K562 (cell line): ENCODE data around the gene KCTD7. TPM values are rescaled to one million over a fixed set of nuclear protein-coding genes. Genes with fewer than 3 reads are reported as not detected.

Experiments used
- BHLHE40 ChIP-seq: IDR thresholded peaks from 2 replicates; pipeline ENCODE4 v1.6.1; 2011; ENCODE audit warnings: low read length, improper control_type of control experiment
- BRD9 ChIP-seq: fragments of 450-650 bp; IDR thresholded peaks from 2 replicates; pipeline ENCODE4 v1.6.1; 2018; ENCODE audit warnings: low read depth; ENCODE audit not compliant: partially characterized antibody
- C11orf30 ChIP-seq: fragments of 450-650 bp; IDR thresholded peaks from 2 replicates; pipeline ENCODE4 v1.6.1; 2016; ENCODE audit warnings: low read depth, mild to moderate bottlenecking
- EWSR1 ChIP-seq: fragments of 450-650 bp; IDR thresholded peaks from 2 replicates; pipeline ENCODE4 v1.6.1; 2018; ENCODE audit warnings: borderline replicate concordance, mild to moderate bottlenecking, low read depth, moderate library complexity; ENCODE audit not compliant: partially characterized antibody
- FOXK2 ChIP-seq, 2 experiments: fragments of 450-650 bp; IDR thresholded peaks in 1 of 2; conservative IDR thresholded peaks in 1 of 2; 2 replicates each; pipeline ENCODE4 v1.6.1; 2016; ENCODE audit warnings: low read depth in 2 of 2, mild to moderate bottlenecking in 1 of 2
- GATAD2A ChIP-seq: fragments of 450-650 bp; IDR thresholded peaks from 2 replicates; pipeline ENCODE4 v1.6.1; 2017
- HES1 ChIP-seq: fragments of 450-650 bp; IDR thresholded peaks from 2 replicates; pipeline ENCODE4 v1.6.1; 2016; ENCODE audit warnings: low read depth, mild to moderate bottlenecking, moderate library complexity
- ILF3 ChIP-seq: fragments of 450-650 bp; IDR thresholded peaks from 2 replicates; pipeline ENCODE4 v1.6.1; 2018; ENCODE audit warnings: antibody characterized with exemption, mild to moderate bottlenecking, moderate library complexity, borderline replicate concordance
- JUNB ChIP-seq: fragments of 450-650 bp; formaldehyde crosslinking; conservative IDR thresholded peaks from 2 replicates; pipeline ENCODE4 v1.4.0; 2020; ENCODE audit warnings: mild to moderate bottlenecking
- JUND ChIP-seq, 2 experiments: IDR thresholded peaks; 2 replicates in 1 of 2; 3 replicates in 1 of 2; pipeline ENCODE4 v1.6.1; 2011; ENCODE audit warnings: borderline replicate concordance in 2 of 2, low read depth in 2 of 2, low read length in 2 of 2, improper control_type of control experiment in 1 of 2, missing biosample characterization in 1 of 2, missing genetic modification characterization in 1 of 2, missing genetic modification reagents in 1 of 2
- L3MBTL2 ChIP-seq: fragments of 450-650 bp; IDR thresholded peaks from 2 replicates; pipeline ENCODE4 v1.6.1; 2016; ENCODE audit warnings: mild to moderate bottlenecking, moderate library complexity
- MCM7 ChIP-seq, 2 experiments: fragments of 450-650 bp; IDR thresholded peaks; 2 replicates each; pipeline ENCODE4 v1.6.1; 2016 to 2018
- MTF1 ChIP-seq: fragments of 250-450 bp; sonication (Bioruptor Pico); IDR thresholded peaks from 2 replicates; pipeline ENCODE4 v1.9.0; 2021; ENCODE audit warnings: moderate library complexity, mild to moderate bottlenecking, inconsistent platforms, borderline replicate concordance
- NEUROD1 ChIP-seq: fragments of 150-350 bp; IDR thresholded peaks from 2 replicates; pipeline ENCODE4 v1.6.1; 2014; ENCODE audit warnings: borderline replicate concordance, low read length, low read depth; ENCODE audit not compliant: partially characterized antibody
- NFXL1 ChIP-seq: fragments of 450-650 bp; formaldehyde crosslinking; IDR thresholded peaks from 2 replicates; pipeline ENCODE4 v1.4.0; 2021; ENCODE audit warnings: mild to moderate bottlenecking
- NUFIP1 ChIP-seq: fragments of 450-650 bp; IDR thresholded peaks from 2 replicates; pipeline ENCODE4 v1.6.1; 2018; ENCODE audit not compliant: partially characterized antibody
- PHF8 ChIP-seq: fragments of 200-600 bp; sonication (generic); IDR thresholded peaks from 2 replicates; pipeline ENCODE4 v1.6.1; 2012; ENCODE audit warnings: mixed run types, mild to moderate bottlenecking, inconsistent platforms, low read length, moderate library complexity, borderline replicate concordance
- TBP ChIP-seq: optimal IDR thresholded peaks from 2 replicates; pipeline ENCODE3; 2011; ENCODE audit warnings: low read depth, low read length, improper control_type of control experiment
- XRCC5 ChIP-seq: fragments of 200-400 bp; formaldehyde crosslinking; IDR thresholded peaks from 2 replicates; pipeline ENCODE4 v1.6.1; 2017; ENCODE audit warnings: low read depth, mild to moderate bottlenecking, low read length
- ZFX ChIP-seq: sonication (generic); formaldehyde crosslinking; IDR thresholded peaks from 2 replicates; pipeline ENCODE4 v1.8.0; 2022; ENCODE audit warnings: mild to moderate bottlenecking, missing genetic modification reagents, moderate library complexity
- ZKSCAN3 ChIP-seq: fragments of 250-450 bp; sonication (Bioruptor Pico); IDR thresholded peaks from 2 replicates; pipeline ENCODE4 v1.4.0; 2020
- polyA plus RNA-seq, 8 experiments: library from polyadenylated mRNA; depleted of rRNA in 4 of 8; stranded (reverse) in 5 of 8; unstranded in 3 of 8; fragments of >200 nt; fragmentation: Nextera tagmentation in 2 of 8; fragmentation: Illumina TruSeq in 1 of 8; extraction: Ambion mirVana in 2 of 8; extraction: Trizol in 1 of 8; gene quantifications; 2 replicates each; pipeline versions ENCODE4 v1.2.1 to v1.2.3, GENCODE V29; 2011 to 2014; ENCODE audit warnings: inconsistent platforms in 1 of 8, missing spikeins in 1 of 8
- total RNA-seq, 7 experiments: library from RNA; depleted of rRNA in 6 of 7; stranded (reverse); fragments of >200 nt in 6 of 7; fragmentation: Illumina TruSeq in 2 of 7; extraction: Trizol in 2 of 7; gene quantifications; 2 replicates each; pipeline versions ENCODE4 v1.2.1 to v1.2.3, GENCODE V29; 2011 to 2021; ENCODE audit warnings: low replicate concordance in 1 of 7
- TF ChIP-seq, protein P1 (sequence below): IDR thresholded peaks from 2 replicates; pipeline ENCODE4 v1.6.1; 2012; ENCODE audit warnings: low read depth, low read length, improper control_type of control experiment, borderline replicate concordance
- TF ChIP-seq, protein P2 (sequence below): IDR thresholded peaks from 3 replicates; pipeline ENCODE4 v1.6.1; 2011; ENCODE audit warnings: borderline replicate concordance, mild to moderate bottlenecking, moderate library complexity; ENCODE audit not compliant: insufficient read length; ENCODE audit errors: extremely low read depth

KCTD7 gene
- total and polyA plus RNA-seq, 9 of the 15 experiments (the other 6 are each of a cell fraction or from before 2014, with no cell fraction given): 1.5 to 26.0 (median 9.0) TPM

GRCh38 chr7:66681491-66682349 lies 53.0 kb downstream of the KCTD7 start (continued):
- TF ChIP-seq EWSR1: no peak
- no peak for TF ChIP-seq NFXL1 (CRISPR knock-in tag)
- TF ChIP-seq JUND (IDR thresholded peaks at IDR 0.05; ENCODE audit: borderline replicate concordance, low read depth, low read length): peak; percentile 67
- TF ChIP-seq JUND (tag; IDR thresholded peaks at IDR 0.05; ENCODE audit: borderline replicate concordance, low read depth, low read length): no peak; the same call in 2 of the 3 replicates
- peak; percentile 92; the same call in 1 of the 2 replicates for TF ChIP-seq PHF8
- peak; percentile 71 for TF ChIP-seq C11orf30
- TF ChIP-seq MTF1 (CRISPR knock-in tag): no peak
- TF ChIP-seq, protein P1, sequence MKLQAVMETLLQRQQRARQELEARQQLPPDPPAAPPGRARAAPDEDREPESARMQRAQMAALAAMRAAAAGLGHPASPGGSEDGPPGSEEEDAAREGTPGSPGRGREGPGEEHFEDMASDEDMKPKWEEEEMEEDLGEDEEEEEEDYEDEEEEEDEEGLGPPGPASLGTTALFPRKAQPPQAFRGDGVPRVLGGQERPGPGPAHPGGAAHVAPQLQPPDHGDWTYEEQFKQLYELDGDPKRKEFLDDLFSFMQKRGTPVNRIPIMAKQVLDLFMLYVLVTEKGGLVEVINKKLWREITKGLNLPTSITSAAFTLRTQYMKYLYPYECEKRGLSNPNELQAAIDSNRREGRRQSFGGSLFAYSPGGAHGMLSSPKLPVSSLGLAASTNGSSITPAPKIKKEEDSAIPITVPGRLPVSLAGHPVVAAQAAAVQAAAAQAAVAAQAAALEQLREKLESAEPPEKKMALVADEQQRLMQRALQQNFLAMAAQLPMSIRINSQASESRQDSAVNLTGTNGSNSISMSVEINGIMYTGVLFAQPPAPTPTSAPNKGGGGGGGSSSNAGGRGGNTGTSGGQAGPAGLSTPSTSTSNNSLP: no peak
- no peak for TF ChIP-seq ZKSCAN3 (CRISPR knock-in tag)
- TF ChIP-seq MCM7 (IDR thresholded peaks at IDR 0.05): no peak
- TF ChIP-seq FOXK2 (conservative IDR thresholded peaks at IDR 0.05 in 1 of 2, IDR thresholded peaks at IDR 0.05 in 1 of 2; ENCODE audit: low read depth in 2 of 2): 0 out of 4 replicates have a peak, but pooled peaks of 1 of the 2 experiments have one; percentile 66
- no peak for TF ChIP-seq BRD9
- peak; percentile 84 for TF ChIP-seq TBP
- TF ChIP-seq GATAD2A: no peak
- peak; percentile 54; the same call in 1 of the 2 replicates for TF ChIP-seq BHLHE40
- peak; percentile 84 for TF ChIP-seq ZFX (CRISPR knock-in tag)
- peak; percentile 27; the same call in 1 of the 2 replicates for TF ChIP-seq ILF3
- peak; percentile 12 for TF ChIP-seq NEUROD1
- TF ChIP-seq NUFIP1: no peak
- no peak for TF ChIP-seq JUNB
- peak; percentile 79 for TF ChIP-seq L3MBTL2
- TF ChIP-seq XRCC5: 0 out of 2 replicates have a peak, but pooled peaks have one; percentile 28
- no peak for TF ChIP-seq HES1
- TF ChIP-seq, protein P2, sequence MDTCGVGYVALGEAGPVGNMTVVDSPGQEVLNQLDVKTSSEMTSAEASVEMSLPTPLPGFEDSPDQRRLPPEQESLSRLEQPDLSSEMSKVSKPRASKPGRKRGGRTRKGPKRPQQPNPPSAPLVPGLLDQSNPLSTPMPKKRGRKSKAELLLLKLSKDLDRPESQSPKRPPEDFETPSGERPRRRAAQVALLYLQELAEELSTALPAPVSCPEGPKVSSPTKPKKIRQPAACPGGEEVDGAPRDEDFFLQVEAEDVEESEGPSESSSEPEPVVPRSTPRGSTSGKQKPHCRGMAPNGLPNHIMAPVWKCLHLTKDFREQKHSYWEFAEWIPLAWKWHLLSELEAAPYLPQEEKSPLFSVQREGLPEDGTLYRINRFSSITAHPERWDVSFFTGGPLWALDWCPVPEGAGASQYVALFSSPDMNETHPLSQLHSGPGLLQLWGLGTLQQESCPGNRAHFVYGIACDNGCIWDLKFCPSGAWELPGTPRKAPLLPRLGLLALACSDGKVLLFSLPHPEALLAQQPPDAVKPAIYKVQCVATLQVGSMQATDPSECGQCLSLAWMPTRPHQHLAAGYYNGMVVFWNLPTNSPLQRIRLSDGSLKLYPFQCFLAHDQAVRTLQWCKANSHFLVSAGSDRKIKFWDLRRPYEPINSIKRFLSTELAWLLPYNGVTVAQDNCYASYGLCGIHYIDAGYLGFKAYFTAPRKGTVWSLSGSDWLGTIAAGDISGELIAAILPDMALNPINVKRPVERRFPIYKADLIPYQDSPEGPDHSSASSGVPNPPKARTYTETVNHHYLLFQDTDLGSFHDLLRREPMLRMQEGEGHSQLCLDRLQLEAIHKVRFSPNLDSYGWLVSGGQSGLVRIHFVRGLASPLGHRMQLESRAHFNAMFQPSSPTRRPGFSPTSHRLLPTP: peak; percentile 43
